VCaP (cell line): Measurements from ENCODE around the gene SLC7A8.

ENCODE experiments used
- H3K27ac ChIP-seq: fragments of 450-650 bp; 2 replicates; pipeline ENCODE4 v1.5.1; 2017
- TF ChIP-seq, protein P1 (sequence below): fragments of 450-650 bp; conservative IDR thresholded peaks from 2 replicates; pipeline ENCODE4 v1.5.1; 2017; ENCODE audit warnings: mild to moderate bottlenecking, moderate library complexity

SLC7A8 gene

DNA sequence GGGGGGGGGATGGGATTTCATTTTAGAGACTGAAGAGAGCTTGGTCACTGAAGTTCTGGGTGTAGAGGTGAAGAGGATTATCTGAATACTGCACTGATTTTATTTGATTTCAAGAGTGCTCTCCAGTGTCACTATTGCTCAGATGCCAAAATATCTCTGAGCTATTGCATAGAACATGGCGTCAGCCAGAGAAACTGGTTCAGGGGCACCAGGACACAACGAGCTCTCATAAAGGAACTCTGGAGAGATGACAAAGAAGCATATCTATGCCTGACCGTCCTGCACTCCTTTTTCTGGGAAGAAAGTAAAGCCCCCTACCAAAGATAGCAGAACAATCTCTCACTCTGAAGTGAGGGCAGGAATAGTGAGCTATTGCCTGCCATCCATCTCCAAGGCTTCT is 2.0 kb downstream of the SLC7A8 start:
- no peak overlapping the region for H3K27ac ChIP-seq
- TF ChIP-seq, protein P1, sequence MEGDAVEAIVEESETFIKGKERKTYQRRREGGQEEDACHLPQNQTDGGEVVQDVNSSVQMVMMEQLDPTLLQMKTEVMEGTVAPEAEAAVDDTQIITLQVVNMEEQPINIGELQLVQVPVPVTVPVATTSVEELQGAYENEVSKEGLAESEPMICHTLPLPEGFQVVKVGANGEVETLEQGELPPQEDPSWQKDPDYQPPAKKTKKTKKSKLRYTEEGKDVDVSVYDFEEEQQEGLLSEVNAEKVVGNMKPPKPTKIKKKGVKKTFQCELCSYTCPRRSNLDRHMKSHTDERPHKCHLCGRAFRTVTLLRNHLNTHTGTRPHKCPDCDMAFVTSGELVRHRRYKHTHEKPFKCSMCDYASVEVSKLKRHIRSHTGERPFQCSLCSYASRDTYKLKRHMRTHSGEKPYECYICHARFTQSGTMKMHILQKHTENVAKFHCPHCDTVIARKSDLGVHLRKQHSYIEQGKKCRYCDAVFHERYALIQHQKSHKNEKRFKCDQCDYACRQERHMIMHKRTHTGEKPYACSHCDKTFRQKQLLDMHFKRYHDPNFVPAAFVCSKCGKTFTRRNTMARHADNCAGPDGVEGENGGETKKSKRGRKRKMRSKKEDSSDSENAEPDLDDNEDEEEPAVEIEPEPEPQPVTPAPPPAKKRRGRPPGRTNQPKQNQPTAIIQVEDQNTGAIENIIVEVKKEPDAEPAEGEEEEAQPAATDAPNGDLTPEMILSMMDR = no peak

DNA sequence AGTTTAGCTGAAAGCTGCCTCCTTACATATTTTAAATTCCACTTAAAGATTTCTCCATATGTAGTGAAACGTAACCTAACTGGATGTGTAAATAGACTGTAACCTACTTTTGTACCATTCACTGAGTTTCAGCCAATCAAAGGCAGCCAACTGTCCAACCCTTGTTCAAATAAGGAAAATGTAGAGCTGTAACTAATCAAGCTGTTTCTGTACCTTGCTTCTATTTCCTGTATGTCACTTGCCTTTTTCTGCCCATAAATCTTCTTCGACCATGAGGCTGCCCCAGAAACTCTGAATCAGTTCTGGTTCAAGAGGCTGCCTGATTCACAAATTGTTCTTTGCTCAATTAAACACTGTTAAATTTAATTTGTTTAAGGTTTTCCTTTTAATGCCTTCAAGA is 6.3 kb downstream of the SLC7A8 start:
- TF ChIP-seq, protein P1 = no peak
- no peak overlapping the region; the same call in 1 of the 2 replicates for H3K27ac ChIP-seq

DNA sequence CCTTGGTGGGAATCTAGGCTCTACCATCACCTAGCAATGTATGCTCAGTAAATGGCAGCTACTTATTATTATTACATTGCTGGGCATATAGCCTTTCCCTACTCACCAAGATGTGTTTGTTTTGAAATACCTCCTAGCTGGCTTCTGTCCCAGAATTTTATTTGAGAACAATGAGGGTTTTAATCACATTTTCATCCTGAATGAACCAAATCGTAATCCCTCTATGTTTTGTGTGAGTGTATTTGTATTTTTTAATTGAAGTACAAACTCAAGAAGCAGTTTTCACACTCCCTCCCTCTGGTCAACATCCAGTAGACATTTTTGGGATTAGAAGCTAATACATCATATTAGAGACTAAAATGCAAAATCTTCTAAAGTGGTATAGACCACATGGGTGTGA is 7.6 kb downstream of the SLC7A8 start:
- TF ChIP-seq, protein P1 = no peak
- H3K27ac ChIP-seq = no peak overlapping the region

DNA sequence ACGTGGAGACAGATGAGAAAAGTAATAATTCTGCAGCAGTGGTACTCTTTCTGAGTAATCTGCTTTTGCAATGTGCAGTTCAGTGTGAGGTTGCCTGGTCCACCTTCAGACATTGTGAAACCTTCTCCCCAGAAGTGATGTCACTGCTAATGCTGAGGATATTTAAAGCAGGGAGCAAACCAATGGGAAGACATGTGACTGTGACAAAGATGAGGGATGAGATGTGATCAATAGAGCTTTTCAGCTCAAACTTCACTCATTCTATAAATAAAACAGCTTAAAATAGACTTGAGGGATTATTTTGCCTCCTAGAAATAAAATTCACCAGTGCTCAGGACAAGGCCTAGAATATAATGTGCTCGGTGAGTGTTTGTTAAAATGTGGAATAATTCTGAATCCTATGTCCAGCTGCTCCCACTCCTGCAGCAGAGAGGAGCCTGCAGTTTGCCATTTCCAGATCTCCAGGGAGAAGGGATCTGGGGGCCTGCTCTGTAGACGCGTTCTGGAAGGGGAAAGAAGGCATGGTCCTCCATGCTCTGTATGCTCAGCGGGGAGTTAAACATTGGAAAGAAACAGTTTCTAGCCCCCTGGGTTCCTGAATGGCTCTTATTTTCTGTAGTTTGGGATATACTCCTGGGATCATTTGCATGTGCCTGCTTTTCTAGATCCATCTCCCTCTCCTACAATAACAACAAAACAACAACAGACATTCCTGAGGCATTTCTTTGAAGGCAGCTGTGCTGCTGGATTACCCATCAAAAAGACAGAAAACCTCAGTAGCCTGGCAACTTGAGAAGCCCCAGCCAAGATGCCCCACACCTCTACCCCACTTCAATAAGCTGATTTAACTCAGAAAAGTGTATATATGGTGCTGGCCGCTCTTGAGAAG is 8.9 kb downstream of the SLC7A8 start:
- TF ChIP-seq, protein P1 = no peak
- no peak overlapping the region for H3K27ac ChIP-seq

DNA sequence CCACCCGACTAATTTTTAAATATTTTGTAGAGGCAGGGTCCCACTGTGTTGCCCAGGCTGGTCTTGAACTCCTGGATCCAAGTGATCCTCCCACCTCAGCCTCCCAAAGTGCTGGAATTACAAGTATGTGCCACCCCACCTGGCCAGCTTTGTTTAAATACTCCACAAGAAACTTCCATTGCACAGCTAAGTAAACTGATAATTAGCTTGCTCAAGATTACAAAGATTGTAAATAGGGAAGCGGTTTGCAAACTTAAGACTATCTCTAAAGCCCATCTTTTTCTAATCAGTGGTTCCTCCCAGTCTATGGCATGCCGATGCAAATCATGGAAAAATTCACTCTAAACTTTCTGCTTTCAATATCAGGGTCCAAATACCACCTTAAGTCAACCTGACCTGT is 9.7 kb downstream of the SLC7A8 start:
- TF ChIP-seq, protein P1 = no peak
- H3K27ac ChIP-seq = no peak overlapping the region

DNA sequence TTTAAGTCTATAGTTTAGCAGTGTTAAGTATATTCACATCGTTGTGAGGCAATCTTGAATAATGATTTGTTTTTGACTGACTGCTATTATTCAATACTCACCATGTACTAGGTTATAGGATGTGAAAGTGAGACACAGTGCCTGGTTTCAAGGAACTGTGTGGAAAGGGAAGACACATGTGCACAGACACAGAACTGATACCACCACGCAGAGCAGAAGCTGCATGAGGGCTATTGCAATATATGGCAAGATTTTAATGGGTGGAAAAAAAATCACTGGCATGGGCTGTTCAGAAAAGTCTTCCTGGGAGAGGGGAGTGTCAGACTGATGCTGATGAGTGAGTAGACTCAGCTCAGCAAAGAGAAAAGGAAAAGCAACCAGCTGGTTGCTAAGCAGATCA is 10.4 kb downstream of the SLC7A8 start:
- no peak overlapping the region for H3K27ac ChIP-seq

DNA sequence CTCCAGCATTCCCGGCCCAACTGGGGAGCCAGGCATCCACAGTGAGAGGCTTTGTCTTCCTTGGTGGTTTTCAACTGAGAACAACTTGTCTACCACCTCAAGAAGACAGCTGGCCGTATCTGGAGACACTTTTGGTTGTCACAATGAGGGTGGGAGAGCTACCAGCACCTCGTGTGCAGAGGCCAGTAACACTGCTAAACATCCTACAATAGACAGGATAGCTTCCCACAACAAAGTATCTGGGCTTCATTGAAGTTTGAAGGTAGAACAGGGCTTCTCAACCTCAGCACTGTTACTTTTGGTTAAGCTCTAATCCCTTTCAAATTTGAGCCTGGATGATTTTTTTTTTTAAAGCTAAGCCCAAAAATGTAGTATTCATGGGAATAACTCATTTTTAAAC is 10.9 kb downstream of the SLC7A8 start:
- TF ChIP-seq, protein P1 = no peak
- no peak overlapping the region for H3K27ac ChIP-seq

More for the DNA sequence above, 10.4 kb downstream of the SLC7A8 start:
- TF ChIP-seq, protein P1 = no peak
